ENCODE results near the gene LRRC40. TPM values are rescaled to one million over a fixed set of nuclear protein-coding genes. Genes with fewer than 3 reads are reported as not detected.
A peak's percentile ranks its signal among the peaks of the same experiment; 100 is the strongest.
"Not testable (repeated sequence)": the region's sequence is repeated elsewhere in the genome, so short reads cannot be mapped to it uniquely, and the experiment has no call there.

The LRRC40 gene
- total and polyA plus RNA-seq, 7 experiments from 2014 or later: 6.1 to 19.2 (median 11.5) TPM

GRCh38 chr1:70206833-70207232 lies 1.5 kb upstream of the LRRC40 start:
- DNase-seq; ATAC-seq; H3K27me3 Mint-ChIP-seq; H3K27me3 ChIP-seq (ENCODE audit: control insufficient read depth in 2 of 2, insufficient read depth in 2 of 2, low read length in 2 of 2); H3K9me3 ChIP-seq (ENCODE audit: control insufficient read depth in 2 of 3, low read length in 3 of 3); H3K36me3 ChIP-seq (ENCODE audit: control insufficient read depth in 2 of 3, insufficient read depth in 3 of 3, low read length in 3 of 3); H3K9me3 Mint-ChIP-seq; H3K36me3 Mint-ChIP-seq: not testable (repeated sequence)
- intact Hi-C loops (cut with micrococcal nuclease): loop anchor here in 1 of 2 donors (10.0 kb wide), 1 partner anchor 1712 kb away; the partner anchor contains the start of gene DEPDC1
- Histone ChIP-seq H3K4me1 (ENCODE audit: control insufficient read depth in 2 of 2, insufficient read depth in 2 of 2, low read length in 2 of 2) (peaks cover 21 to 22% of the 10 kb centered on the region in 2 donors), H3K27ac (ENCODE audit: low read depth, low read length) (peak overlapping the region; percentile 96), H3K4me3 (ENCODE audit: low read length) (peak overlapping the region; percentile 85)
- POLR2A ChIA-PET: interaction anchor here (1.2 to 9.1 kb wide), 4 partner anchors 8 to 874 kb away, joined by 10 to 108 read pairs (median 20); partner anchors contain the start of genes ANKRD13C, SRSF11 and ZRANB2
- CTCF ChIA-PET: interaction anchor here (0.8 kb wide), 1 partner anchor 874 kb away, joined by 3 read pairs; no protein-coding TSS in a partner anchor
- H3K27ac Mint-ChIP-seq: peak overlapping the region in 8 of 9 donors; percentile 95 to 100 (median 99)
- peak overlapping the region; percentile 73 to 99 (median 97) for H3K4me3 Mint-ChIP-seq
- peaks cover 44 to 93% (median 77%) of the 10 kb centered on the region in 7 donors for H3K4me1 Mint-ChIP-seq

- H3K4me1 Mint-ChIP-seq: peaks cover 42 to 91% (median 79%) of the 10 kb centered on the region in 7 donors
- Histone ChIP-seq H3K36me3 (ENCODE audit: control insufficient read depth in 2 of 3, insufficient read depth in 3 of 3, low read length in 3 of 3) (no peaks in the 10 kb centered on the region), H3K27ac (ENCODE audit: low read depth, low read length) (peak overlapping the region; percentile 96), H3K27me3 (ENCODE audit: control insufficient read depth in 2 of 2, insufficient read depth in 2 of 2, low read length in 2 of 2) (no peaks in the 10 kb centered on the region), H3K4me3 (ENCODE audit: low read length) (peak overlapping the region; percentile 85), H3K9me3 (ENCODE audit: control insufficient read depth in 2 of 3, low read length in 3 of 3) (no peaks in the 10 kb centered on the region), H3K4me1 (ENCODE audit: control insufficient read depth in 2 of 2, insufficient read depth in 2 of 2, low read length in 2 of 2) (peaks cover 17 to 21% of the 10 kb centered on the region in 2 donors)
- POLR2A ChIA-PET: interaction anchor here (1.2 to 9.1 kb wide), 5 partner anchors 15 to 876 kb away, joined by 3 to 108 read pairs (median 16); partner anchors contain the start of genes ANKRD13C, SRSF11 and ZRANB2
- no peak for ATAC-seq
- H3K27me3 Mint-ChIP-seq: no peaks in the 10 kb centered on the region
- CTCF ChIA-PET: interaction anchor here (1.0 kb wide), 1 partner anchor 876 kb away, joined by 3 read pairs; the partner anchor contains the start of gene ZRANB2
- peaks cover 0 to 5% (median 0%) of the 10 kb centered on the region in 11 donors for H3K9me3 Mint-ChIP-seq
- intact Hi-C loops (cut with micrococcal nuclease): loop anchor here (1.0 to 10.0 kb wide), 6 partner anchors 16 to 1710 kb away; partner anchors contain the start of genes ANKRD13C (in 2 of the 2), CTH (in 2 of the 2), SRSF11 (in 2 of the 2) and ZRANB2 (in 2 of the 2)
- peak overlapping the region; percentile 87 to 99 (median 98) for H3K4me3 Mint-ChIP-seq
- H3K36me3 Mint-ChIP-seq: peaks cover 0 to 14% (median 5%) of the 10 kb centered on the region in 5 donors
- peak overlapping the region; percentile 95 to 100 (median 99) for H3K27ac Mint-ChIP-seq
- DNase-seq: no peak
Measured at GRCh38 chr1:70205071-70205433, 327 bp downstream of the LRRC40 start.

GRCh38 chr1:70204600-70204999 lies 779 bp downstream of the LRRC40 start:
- H3K36me3 ChIP-seq (ENCODE audit: control insufficient read depth in 2 of 3, insufficient read depth in 3 of 3, low read length in 3 of 3): no peaks in the 10 kb centered on the region
- no peak for ATAC-seq
- H3K27ac ChIP-seq (ENCODE audit: low read depth, low read length): peak overlapping the region; percentile 96
- H3K9me3 Mint-ChIP-seq: peaks cover 0 to 5% (median 0%) of the 10 kb centered on the region in 11 donors
- CTCF ChIA-PET: no interaction called here
- H3K27ac Mint-ChIP-seq: peak overlapping the region; percentile 95 to 100 (median 99)
- no peaks in the 10 kb centered on the region for H3K27me3 ChIP-seq (ENCODE audit: control insufficient read depth in 2 of 2, insufficient read depth in 2 of 2, low read length in 2 of 2)
- peaks cover 16 to 21% of the 10 kb centered on the region in 2 donors for H3K4me1 ChIP-seq (ENCODE audit: control insufficient read depth in 2 of 2, insufficient read depth in 2 of 2, low read length in 2 of 2)
- H3K4me1 Mint-ChIP-seq: peaks cover 41 to 87% (median 74%) of the 10 kb centered on the region in 7 donors
- no peaks in the 10 kb centered on the region for H3K9me3 ChIP-seq (ENCODE audit: control insufficient read depth in 2 of 3, low read length in 3 of 3)
- DNase-seq: no peak
- H3K4me3 ChIP-seq (ENCODE audit: low read length): peak overlapping the region; percentile 85
- H3K27me3 Mint-ChIP-seq: no peaks in the 10 kb centered on the region
- peaks cover 0 to 14% (median 5%) of the 10 kb centered on the region in 5 donors for H3K36me3 Mint-ChIP-seq
- peak overlapping the region; percentile 87 to 99 (median 98) for H3K4me3 Mint-ChIP-seq
- intact Hi-C loops (cut with micrococcal nuclease): loop anchor here in 1 of 2 donors (10.0 kb wide), 1 partner anchor 1710 kb away; the partner anchor contains the start of gene DEPDC1
- POLR2A ChIA-PET: interaction anchor here (1.2 to 9.1 kb wide), 4 partner anchors 16 to 876 kb away, joined by 3 to 108 read pairs (median 20); partner anchors contain the start of genes ANKRD13C, SRSF11 and ZRANB2

GRCh38 chr1:70204139-70204538 lies 1.2 kb downstream of the LRRC40 start:
- ATAC-seq (no peak), DNase-seq (no peak)
- no peaks in the 10 kb centered on the region for H3K36me3 ChIP-seq (ENCODE audit: control insufficient read depth in 2 of 3, insufficient read depth in 3 of 3, low read length in 3 of 3)
- H3K27ac ChIP-seq (ENCODE audit: low read depth, low read length): no peak overlapping the region
- ChIA-PET CTCF (no interaction called here), POLR2A (interaction anchor here (1.2 to 9.1 kb wide), 4 partner anchors 16 to 877 kb away, joined by 3 to 108 read pairs (median 20); partner anchors contain the start of genes ANKRD13C, SRSF11 and ZRANB2)
- intact Hi-C loops (cut with micrococcal nuclease): loop anchor here in 1 of 2 donors (10.0 kb wide), 1 partner anchor 1709 kb away; the partner anchor contains the start of gene DEPDC1
- peak overlapping the region in 7 of 9 donors; percentile 95 to 100 (median 99) for H3K27ac Mint-ChIP-seq
- H3K36me3 Mint-ChIP-seq: peaks cover 0 to 17% (median 5%) of the 10 kb centered on the region in 5 donors
- no peaks in the 10 kb centered on the region for H3K27me3 ChIP-seq (ENCODE audit: control insufficient read depth in 2 of 2, insufficient read depth in 2 of 2, low read length in 2 of 2)
- no peaks in the 10 kb centered on the region for H3K9me3 ChIP-seq (ENCODE audit: control insufficient read depth in 2 of 3, low read length in 3 of 3)
- H3K9me3 Mint-ChIP-seq: peaks cover 0 to 5% (median 0%) of the 10 kb centered on the region in 11 donors
- H3K27me3 Mint-ChIP-seq: no peaks in the 10 kb centered on the region
- H3K4me3 Mint-ChIP-seq: peak overlapping the region; percentile 87 to 99 (median 98)
- H3K4me1 Mint-ChIP-seq: peaks cover 40 to 82% (median 74%) of the 10 kb centered on the region in 7 donors
- no peak overlapping the region for H3K4me3 ChIP-seq (ENCODE audit: low read length)
- peaks cover 16 to 21% of the 10 kb centered on the region in 2 donors for H3K4me1 ChIP-seq (ENCODE audit: control insufficient read depth in 2 of 2, insufficient read depth in 2 of 2, low read length in 2 of 2)

- no peak for ATAC-seq
- H3K4me1 ChIP-seq (ENCODE audit: control insufficient read depth in 2 of 2, insufficient read depth in 2 of 2, low read length in 2 of 2): peaks cover 7 to 16% of the 10 kb centered on the region in 2 donors
- H3K9me3 Mint-ChIP-seq: peaks cover 0 to 5% (median 0%) of the 10 kb centered on the region in 11 donors
- intact Hi-C loops (cut with micrococcal nuclease): loop anchor here in 1 of 2 donors (10.0 kb wide), 1 partner anchor 1707 kb away; the partner anchor contains the start of gene DEPDC1
- no peaks in the 10 kb centered on the region for H3K27me3 ChIP-seq (ENCODE audit: control insufficient read depth in 2 of 2, insufficient read depth in 2 of 2, low read length in 2 of 2)
- H3K27me3 Mint-ChIP-seq: no peaks in the 10 kb centered on the region
- DNase-seq: no peak
- no peak overlapping the region for H3K27ac Mint-ChIP-seq
- H3K4me3 Mint-ChIP-seq: peak overlapping the region in 2 of 10 donors; percentile 3
- no peak overlapping the region for H3K27ac ChIP-seq (ENCODE audit: low read depth, low read length)
- H3K4me3 ChIP-seq (ENCODE audit: low read length): no peak overlapping the region
- POLR2A ChIA-PET: interaction anchor here (0.7 kb wide), 1 partner anchor 19 kb away, joined by 3 read pairs; no protein-coding TSS in a partner anchor
- CTCF ChIA-PET: no interaction called here
- H3K4me1 Mint-ChIP-seq: peaks cover 33 to 70% (median 58%) of the 10 kb centered on the region in 7 donors
- H3K9me3 ChIP-seq (ENCODE audit: control insufficient read depth in 2 of 3, low read length in 3 of 3): no peaks in the 10 kb centered on the region
- H3K36me3 Mint-ChIP-seq: peaks cover 0 to 17% (median 4%) of the 10 kb centered on the region in 5 donors
- H3K36me3 ChIP-seq (ENCODE audit: control insufficient read depth in 2 of 3, insufficient read depth in 3 of 3, low read length in 3 of 3): no peaks in the 10 kb centered on the region
Measured at GRCh38 chr1:70202173-70202758, 3.1 kb downstream of the LRRC40 start.

- POLR2A ChIA-PET: interaction anchor here (0.7 to 1.4 kb wide), 3 partner anchors 13 to 314 kb away, joined by 3 to 7 read pairs (median 4); partner anchors contain the start of gene SRSF11
- DNase-seq (no peak), ATAC-seq (no peak)
- CTCF ChIA-PET: no interaction called here
- no peak overlapping the region for H3K4me3 ChIP-seq (ENCODE audit: low read length)
- no peaks in the 10 kb centered on the region for H3K27me3 ChIP-seq (ENCODE audit: control insufficient read depth in 2 of 2, insufficient read depth in 2 of 2, low read length in 2 of 2)
- H3K36me3 Mint-ChIP-seq: peaks cover 0 to 17% (median 4%) of the 10 kb centered on the region in 5 donors
- intact Hi-C loops (cut with micrococcal nuclease): loop anchor here in 1 of 2 donors (10.0 kb wide), 1 partner anchor 1705 kb away; the partner anchor contains the start of gene DEPDC1
- no peak overlapping the region for H3K27ac ChIP-seq (ENCODE audit: low read depth, low read length)
- peak overlapping the region in 1 of 9 donors; percentile 66 for H3K27ac Mint-ChIP-seq
- no peaks in the 10 kb centered on the region for H3K9me3 Mint-ChIP-seq
- no peaks in the 10 kb centered on the region for H3K27me3 Mint-ChIP-seq
- H3K4me1 ChIP-seq (ENCODE audit: control insufficient read depth in 2 of 2, insufficient read depth in 2 of 2, low read length in 2 of 2): peaks cover 0 to 4% of the 10 kb centered on the region in 2 donors
- peaks cover 32 to 60% (median 49%) of the 10 kb centered on the region in 7 donors for H3K4me1 Mint-ChIP-seq
- H3K9me3 ChIP-seq (ENCODE audit: control insufficient read depth in 2 of 3, low read length in 3 of 3): no peaks in the 10 kb centered on the region
- H3K36me3 ChIP-seq (ENCODE audit: control insufficient read depth in 2 of 3, insufficient read depth in 3 of 3, low read length in 3 of 3): no peaks in the 10 kb centered on the region
- H3K4me3 Mint-ChIP-seq: no peak overlapping the region
Measured at GRCh38 chr1:70200065-70200464, 5.3 kb downstream of the LRRC40 start.

All from naive thymus-derived CD4-positive, alpha-beta T cell (primary cell).